ENCODE data around the gene PLAC1.

PLAC1 gene

GRCh38 chrX:134658002-134658759, at the start of gene PLAC1:
TSS of gene PLAC1 (minus strand) at chrX:134658471. CDS start at chrX:134566682, 91,789 bp downstream.
- H3K4me3 Mint-ChIP-seq = no peak within 1 kb of the TSS

GRCh38 chrX:134706138-134706537, 47.9 kb upstream of the PLAC1 start:
- no peaks in the 10 kb centered on the region for H3K4me1 Mint-ChIP-seq

More at GRCh38 chrX:134658002-134658759, at the start of gene PLAC1:
- no peak for ATAC-seq
- H3K36me3 Mint-ChIP-seq = no peaks in the 10 kb centered on the region
- no peaks in the 10 kb centered on the region for H3K9me3 Mint-ChIP-seq
- peaks cover 9% of the 10 kb centered on the region for H3K27me3 Mint-ChIP-seq
- no peaks in the 10 kb centered on the region for H3K4me1 Mint-ChIP-seq
- no peak within 1 kb of the TSS for H3K27ac Mint-ChIP-seq

GRCh38 chrX:134695999-134696398, 37.7 kb upstream of the PLAC1 start:
- Mint-ChIP-seq H3K4me3 (no peak overlapping the region), H3K9me3 (peaks cover 2% of the 10 kb centered on the region), H3K27ac (no peak overlapping the region), H3K36me3 (no peaks in the 10 kb centered on the region), H3K27me3 (peaks cover 10% of the 10 kb centered on the region), H3K4me1 (no peaks in the 10 kb centered on the region)
- no peak for ATAC-seq

More at GRCh38 chrX:134706138-134706537, 47.9 kb upstream of the PLAC1 start:
- Mint-ChIP-seq H3K36me3 (no peaks in the 10 kb centered on the region), H3K27me3 (no peaks in the 10 kb centered on the region), H3K4me3 (no peak overlapping the region), H3K27ac (no peak overlapping the region), H3K9me3 (no peaks in the 10 kb centered on the region)
- no peak for ATAC-seq

GRCh38 chrX:134694333-134695322, 36.4 kb upstream of the PLAC1 start:
- Mint-ChIP-seq H3K4me3 (no peak overlapping the region), H3K27me3 (peaks cover 10% of the 10 kb centered on the region), H3K4me1 (no peaks in the 10 kb centered on the region), H3K27ac (no peak overlapping the region), H3K36me3 (no peaks in the 10 kb centered on the region), H3K9me3 (no peaks in the 10 kb centered on the region)
- no peak for ATAC-seq

- Mint-ChIP-seq H3K27me3 (peaks cover 3% of the 10 kb centered on the region), H3K4me1 (no peaks in the 10 kb centered on the region), H3K36me3 (no peaks in the 10 kb centered on the region), H3K27ac (no peak overlapping the region), H3K9me3 (no peaks in the 10 kb centered on the region), H3K4me3 (no peak overlapping the region)
- no peak for ATAC-seq
Observed at GRCh38 chrX:134693644-134694043, 35.4 kb upstream of the PLAC1 start.

GRCh38 chrX:134692990-134693389, 34.7 kb upstream of the PLAC1 start:
- Mint-ChIP-seq H3K4me3 (no peak overlapping the region), H3K36me3 (no peaks in the 10 kb centered on the region), H3K9me3 (no peaks in the 10 kb centered on the region), H3K27ac (no peak overlapping the region), H3K27me3 (no peaks in the 10 kb centered on the region), H3K4me1 (no peaks in the 10 kb centered on the region)
- no peak for ATAC-seq

- H3K36me3 Mint-ChIP-seq = no peaks in the 10 kb centered on the region
- no peak overlapping the region for H3K27ac Mint-ChIP-seq
- H3K4me3 Mint-ChIP-seq = no peak overlapping the region
- H3K4me1 Mint-ChIP-seq = no peaks in the 10 kb centered on the region
- no peak for ATAC-seq
- H3K27me3 Mint-ChIP-seq = no peaks in the 10 kb centered on the region
- H3K9me3 Mint-ChIP-seq = no peaks in the 10 kb centered on the region
Observed at GRCh38 chrX:134692233-134692632, 34.0 kb upstream of the PLAC1 start.

- no peak overlapping the region for H3K27ac Mint-ChIP-seq
- no peaks in the 10 kb centered on the region for H3K36me3 Mint-ChIP-seq
- no peaks in the 10 kb centered on the region for H3K27me3 Mint-ChIP-seq
- no peaks in the 10 kb centered on the region for H3K9me3 Mint-ChIP-seq
- no peaks in the 10 kb centered on the region for H3K4me1 Mint-ChIP-seq
- no peak overlapping the region for H3K4me3 Mint-ChIP-seq
- ATAC-seq = no peak
Observed at GRCh38 chrX:134691453-134691852, 33.2 kb upstream of the PLAC1 start.

GRCh38 chrX:134688839-134689238, 30.6 kb upstream of the PLAC1 start:
- Mint-ChIP-seq H3K9me3 (no peaks in the 10 kb centered on the region), H3K36me3 (no peaks in the 10 kb centered on the region), H3K27me3 (no peaks in the 10 kb centered on the region), H3K4me1 (no peaks in the 10 kb centered on the region), H3K4me3 (no peak overlapping the region), H3K27ac (no peak overlapping the region)
- ATAC-seq = no peak

- Mint-ChIP-seq H3K27me3 (no peaks in the 10 kb centered on the region), H3K4me1 (no peaks in the 10 kb centered on the region), H3K27ac (no peak overlapping the region), H3K4me3 (no peak overlapping the region), H3K36me3 (no peaks in the 10 kb centered on the region), H3K9me3 (no peaks in the 10 kb centered on the region)
- ATAC-seq = no peak
Observed at GRCh38 chrX:134688031-134688823, 30.0 kb upstream of the PLAC1 start.

GRCh38 chrX:134685668-134686067, 27.4 kb upstream of the PLAC1 start:
- Mint-ChIP-seq H3K9me3 (no peaks in the 10 kb centered on the region), H3K27me3 (no peaks in the 10 kb centered on the region), H3K4me3 (no peak overlapping the region), H3K27ac (no peak overlapping the region), H3K4me1 (no peaks in the 10 kb centered on the region), H3K36me3 (no peaks in the 10 kb centered on the region)
- ATAC-seq = no peak

- no peaks in the 10 kb centered on the region for H3K36me3 Mint-ChIP-seq
- no peak overlapping the region for H3K27ac Mint-ChIP-seq
- no peak for ATAC-seq
- H3K9me3 Mint-ChIP-seq = no peaks in the 10 kb centered on the region
- no peak overlapping the region for H3K4me3 Mint-ChIP-seq
- no peaks in the 10 kb centered on the region for H3K4me1 Mint-ChIP-seq
- no peaks in the 10 kb centered on the region for H3K27me3 Mint-ChIP-seq
Observed at GRCh38 chrX:134684956-134685355, 26.7 kb upstream of the PLAC1 start.

GRCh38 chrX:134683351-134684005, 25.2 kb upstream of the PLAC1 start:
- no peak for ATAC-seq
- no peaks in the 10 kb centered on the region for H3K4me1 Mint-ChIP-seq
- no peak overlapping the region for H3K4me3 Mint-ChIP-seq
- H3K36me3 Mint-ChIP-seq = no peaks in the 10 kb centered on the region
- H3K27me3 Mint-ChIP-seq = peaks cover under 1% of the 10 kb centered on the region
- no peak overlapping the region for H3K27ac Mint-ChIP-seq
- H3K9me3 Mint-ChIP-seq = no peaks in the 10 kb centered on the region

GRCh38 chrX:134682081-134682480, 23.8 kb upstream of the PLAC1 start:
- Mint-ChIP-seq H3K4me3 (no peak overlapping the region), H3K27ac (no peak overlapping the region), H3K9me3 (no peaks in the 10 kb centered on the region), H3K27me3 (peaks cover 13% of the 10 kb centered on the region), H3K36me3 (no peaks in the 10 kb centered on the region), H3K4me1 (no peaks in the 10 kb centered on the region)
- ATAC-seq = no peak

Data from stimulated activated memory B cell treated with anti-CD40 and anti-IgM and Interleukin-4, amounts not matched to agents 10 μg/mL and 1 μg/mL and 100 μg/mL, for 72 hours (primary cell).